HG03521 (cell line): ENCODE measurements around the gene ATP9A.
"Not testable (repeated sequence)": the region's sequence is repeated elsewhere in the genome, so short reads cannot be mapped to it uniquely, and the experiment has no call there.

ENCODE experiments used
- ATAC-seq: cut with Tn5 transposase; IDR thresholded peaks from one replicate; pipeline ENCODE4 v1.9.1; 2021; ENCODE audit warnings: mild to moderate bottlenecking, moderate library complexity; ENCODE audit not compliant: unreplicated experiment

ATP9A gene

GRCh38 chr20:51767867-51768758 lies at the start of gene ATP9A:
Gene ATP9A (minus strand): TSS chr20:51768390. CDS start chr20:51768369, 21 bp downstream.
- ATAC-seq, result no peak

GRCh38 chr20:51816856-51817255 lies 48.7 kb upstream of the ATP9A start:
- ATAC-seq, result not testable (repeated sequence)

GRCh38 chr20:51815383-51816076 lies 47.3 kb upstream of the ATP9A start:
- no peak for ATAC-seq

- no peak for ATAC-seq
These were observed 44.7 kb upstream of the ATP9A start for GRCh38 chr20:51812861-51813260.

GRCh38 chr20:51811514-51812128 lies 43.4 kb upstream of the ATP9A start:
- no peak for ATAC-seq

- no peak for ATAC-seq
These were observed 42.8 kb upstream of the ATP9A start for GRCh38 chr20:51811042-51811355.

GRCh38 chr20:51810155-51811041 lies 42.2 kb upstream of the ATP9A start:
- ATAC-seq, result no peak

GRCh38 chr20:51807720-51808250 lies 39.6 kb upstream of the ATP9A start:
- no peak for ATAC-seq

- no peak for ATAC-seq
These were observed 36.6 kb upstream of the ATP9A start for GRCh38 chr20:51804754-51805153.

GRCh38 chr20:51803148-51803854 lies 35.1 kb upstream of the ATP9A start:
- no peak for ATAC-seq

- no peak for ATAC-seq
These were observed 34.1 kb upstream of the ATP9A start, which contains the start of gene SALL4 for GRCh38 chr20:51802170-51802751. Gene SALL4 (minus strand): TSS chr20:51802521. CDS start chr20:51802408, 113 bp downstream.

GRCh38 chr20:51801823-51802123 lies 33.6 kb upstream of the ATP9A start:
- no peak for ATAC-seq

- no peak for ATAC-seq
These were observed 33.1 kb upstream of the ATP9A start for GRCh38 chr20:51801122-51801822.

GRCh38 chr20:51800872-51801121 lies 32.6 kb upstream of the ATP9A start:
- ATAC-seq, result no peak

- ATAC-seq, result no peak
These were observed 32.1 kb upstream of the ATP9A start for GRCh38 chr20:51800060-51800871.

- no peak for ATAC-seq
These were observed 31.2 kb upstream of the ATP9A start for GRCh38 chr20:51799401-51799860.

- ATAC-seq, result no peak
These were observed 29.3 kb upstream of the ATP9A start for GRCh38 chr20:51797357-51798025.

GRCh38 chr20:51796340-51796739 lies 28.1 kb upstream of the ATP9A start:
- ATAC-seq, result no peak
